AG09309 (cell line): Measurements from ENCODE around the gene ATP10B.

Experiments used
- DNase-seq: peaks from one replicate; pipeline ENCODE4 v3.0.0-alpha.2; 2010; ENCODE audit warnings: low read depth
- H3K4me3 ChIP-seq: 2 replicates; pipeline ENCODE4 v1.5.1; 2011; ENCODE audit warnings: mild to moderate bottlenecking, low read depth, low read length, moderate library complexity; ENCODE audit not compliant: control insufficient read depth
- TF ChIP-seq, protein P1 (sequence below): IDR thresholded peaks from 2 replicates; pipeline ENCODE4 v1.5.1; 2011; ENCODE audit warnings: mild to moderate bottlenecking, low read depth, low read length, inconsistent platforms; ENCODE audit not compliant: insufficient read depth, control insufficient read depth; ENCODE audit errors: missing control alignments

The ATP10B gene

DNA sequence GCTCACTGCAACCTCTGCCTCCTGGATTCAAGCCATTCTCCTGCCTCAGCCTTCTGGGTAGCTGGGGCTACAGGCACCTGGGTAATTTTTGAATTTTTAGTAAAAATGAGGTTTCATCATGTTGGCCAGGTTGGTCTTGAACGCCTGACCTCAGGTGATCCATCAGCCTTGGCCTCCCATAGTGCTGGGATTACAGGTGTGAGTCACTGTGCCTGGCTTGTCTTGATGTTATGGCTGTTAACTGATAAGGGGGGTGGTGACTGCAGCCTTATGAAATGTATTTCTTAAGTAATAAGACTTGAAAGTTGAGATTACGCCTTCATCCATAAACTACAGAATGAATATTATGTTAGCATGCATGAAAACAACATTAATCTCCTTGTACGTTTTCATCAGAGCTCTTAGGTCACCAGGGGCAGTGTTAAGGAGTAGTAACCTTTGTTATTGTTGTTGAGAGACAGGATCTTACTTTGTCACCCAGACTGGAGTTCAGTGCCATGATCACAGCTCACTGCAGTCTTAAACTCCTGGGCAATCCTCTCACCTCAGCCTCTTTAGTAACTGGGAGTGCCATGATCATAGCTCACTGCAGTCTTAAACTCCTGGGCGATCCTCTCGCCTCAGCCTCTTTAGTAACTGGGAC is 148.3 kb downstream of the ATP10B start:
- no peak for DNase-seq
- H3K4me3 ChIP-seq: no peak overlapping the region
- TF ChIP-seq, protein P1, sequence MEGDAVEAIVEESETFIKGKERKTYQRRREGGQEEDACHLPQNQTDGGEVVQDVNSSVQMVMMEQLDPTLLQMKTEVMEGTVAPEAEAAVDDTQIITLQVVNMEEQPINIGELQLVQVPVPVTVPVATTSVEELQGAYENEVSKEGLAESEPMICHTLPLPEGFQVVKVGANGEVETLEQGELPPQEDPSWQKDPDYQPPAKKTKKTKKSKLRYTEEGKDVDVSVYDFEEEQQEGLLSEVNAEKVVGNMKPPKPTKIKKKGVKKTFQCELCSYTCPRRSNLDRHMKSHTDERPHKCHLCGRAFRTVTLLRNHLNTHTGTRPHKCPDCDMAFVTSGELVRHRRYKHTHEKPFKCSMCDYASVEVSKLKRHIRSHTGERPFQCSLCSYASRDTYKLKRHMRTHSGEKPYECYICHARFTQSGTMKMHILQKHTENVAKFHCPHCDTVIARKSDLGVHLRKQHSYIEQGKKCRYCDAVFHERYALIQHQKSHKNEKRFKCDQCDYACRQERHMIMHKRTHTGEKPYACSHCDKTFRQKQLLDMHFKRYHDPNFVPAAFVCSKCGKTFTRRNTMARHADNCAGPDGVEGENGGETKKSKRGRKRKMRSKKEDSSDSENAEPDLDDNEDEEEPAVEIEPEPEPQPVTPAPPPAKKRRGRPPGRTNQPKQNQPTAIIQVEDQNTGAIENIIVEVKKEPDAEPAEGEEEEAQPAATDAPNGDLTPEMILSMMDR: no peak

DNA sequence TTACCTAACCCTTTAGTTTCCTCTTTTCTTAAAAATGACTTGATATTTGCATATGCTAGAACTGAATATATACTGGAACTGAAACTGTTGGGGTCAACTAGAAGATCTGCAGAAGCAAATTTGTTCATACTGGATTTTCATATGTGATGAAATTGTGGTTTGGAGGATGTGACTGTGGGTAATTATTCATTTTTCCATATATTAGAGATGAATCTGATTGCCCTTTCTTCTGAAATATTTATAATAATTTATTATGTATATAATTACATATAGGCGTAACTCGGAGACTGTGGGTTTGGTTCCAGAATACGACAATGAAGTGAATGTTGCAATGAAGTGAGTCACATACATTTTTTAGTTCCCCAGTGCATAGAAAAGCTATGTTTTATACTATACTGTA is 149.1 kb downstream of the ATP10B start:
- DNase-seq: no peak
- TF ChIP-seq, protein P1: no peak
- H3K4me3 ChIP-seq: no peak overlapping the region

DNA sequence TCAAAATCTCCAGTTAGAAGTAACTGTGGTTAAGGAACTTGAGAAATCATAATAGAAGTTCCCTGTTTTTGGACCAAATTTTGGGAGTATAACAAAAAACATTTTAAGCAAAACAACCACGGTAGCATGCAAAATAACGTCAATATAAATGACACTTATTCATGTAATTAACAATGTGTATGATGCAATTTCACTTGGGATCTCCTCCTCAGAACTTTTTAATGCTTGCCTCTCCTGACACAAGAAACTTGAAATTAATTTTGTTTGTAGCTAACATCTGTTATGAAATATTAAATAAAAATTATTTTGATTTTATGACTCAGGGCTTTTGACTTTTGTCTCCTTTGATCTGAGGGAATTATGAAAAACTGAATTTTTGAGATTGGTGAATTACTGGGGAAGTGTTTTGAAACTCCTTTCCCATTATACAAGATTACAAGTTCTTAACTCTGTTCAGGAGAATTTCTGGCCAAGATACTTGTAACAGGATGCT is 149.7 kb downstream of the ATP10B start:
- DNase-seq: no peak
- TF ChIP-seq, protein P1: no peak
- no peak overlapping the region for H3K4me3 ChIP-seq

DNA sequence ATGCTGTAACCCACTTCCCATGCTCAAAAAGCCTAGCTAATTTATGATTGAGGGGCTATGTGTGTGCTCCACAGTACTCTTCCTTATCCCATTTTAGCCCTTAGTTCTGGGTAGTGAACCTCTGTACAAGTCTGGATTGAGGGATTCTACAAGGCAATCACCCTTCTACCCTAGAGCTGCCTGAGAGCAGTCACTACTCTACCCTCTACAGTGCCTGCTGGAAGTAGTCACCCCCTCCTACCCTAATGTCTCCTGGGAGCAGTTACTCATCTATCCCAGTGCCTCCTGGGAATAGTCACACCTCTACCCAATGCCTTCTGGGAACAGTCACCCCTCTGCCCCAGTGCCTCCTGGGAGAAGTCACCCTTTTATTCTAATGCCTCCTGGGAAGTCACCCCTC is 150.6 kb downstream of the ATP10B start:
- DNase-seq: no peak
- TF ChIP-seq, protein P1: no peak
- H3K4me3 ChIP-seq: no peak overlapping the region

DNA sequence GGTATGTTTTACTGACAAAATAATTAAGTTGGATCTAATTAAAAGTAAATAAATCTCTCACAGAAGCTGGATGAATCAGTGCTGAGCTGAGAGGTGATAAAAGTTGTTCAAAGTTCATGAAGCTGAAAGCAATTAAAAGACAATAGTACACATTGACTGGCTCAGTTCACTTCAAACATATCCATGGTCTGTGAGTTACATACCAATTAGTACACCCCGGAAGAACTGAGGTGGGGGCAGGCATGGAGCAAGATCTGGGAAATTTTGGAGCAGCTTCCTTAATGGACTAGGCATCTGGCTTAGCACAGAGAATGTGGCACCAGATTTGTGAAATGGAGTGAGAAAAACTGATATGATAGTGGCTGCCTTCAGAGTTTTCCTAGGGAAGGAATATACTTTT is 152.7 kb downstream of the ATP10B start:
- TF ChIP-seq, protein P1: no peak

DNA sequence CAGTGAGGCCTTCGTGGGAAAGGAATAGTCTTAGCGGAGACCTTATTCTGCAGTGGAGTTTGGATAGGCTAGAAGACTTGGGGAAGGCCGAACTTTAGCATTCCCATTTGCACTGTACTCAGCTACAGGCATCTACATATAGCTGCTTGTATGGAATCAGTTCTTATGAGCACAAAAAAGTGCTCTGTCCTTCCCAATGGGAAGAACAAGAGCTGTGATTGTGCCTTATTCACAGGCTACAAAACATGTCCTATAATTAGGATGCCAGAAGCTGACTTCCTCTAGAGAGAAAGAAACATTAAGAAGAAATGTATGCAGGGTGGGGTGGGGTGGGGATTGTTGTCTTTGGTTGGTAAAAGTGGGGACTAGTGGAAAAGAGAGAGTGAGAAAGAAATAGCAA is 154.7 kb downstream of the ATP10B start:
- TF ChIP-seq, protein P1: no peak
- no peak for DNase-seq
- H3K4me3 ChIP-seq: no peak overlapping the region

More for the DNA sequence above, 152.7 kb downstream of the ATP10B start:
- DNase-seq: no peak
- no peak overlapping the region for H3K4me3 ChIP-seq

DNA sequence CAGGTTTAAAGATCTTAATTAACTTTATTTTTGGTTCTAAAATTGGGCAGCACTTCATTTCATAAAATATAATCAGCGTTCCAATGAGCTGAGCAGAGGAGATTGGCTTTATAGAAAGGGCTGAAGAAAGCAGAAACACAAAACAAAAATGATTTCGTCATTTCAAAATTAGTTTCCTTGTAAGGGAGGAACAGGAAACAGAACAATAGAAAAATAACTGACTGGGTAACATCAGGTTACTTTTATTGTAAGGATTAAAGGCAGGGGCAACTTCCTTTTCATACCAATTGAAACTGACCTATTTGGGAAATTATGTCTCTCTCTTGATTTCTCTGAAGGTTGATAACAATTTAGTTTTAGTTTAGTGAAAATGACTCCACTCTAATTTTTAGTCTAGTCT is 157.1 kb downstream of the ATP10B start:
- no peak overlapping the region for H3K4me3 ChIP-seq
- TF ChIP-seq, protein P1: no peak
- no peak for DNase-seq
